Stimulated activated CD4-positive, alpha-beta T cell treated with anti-CD3 and anti-CD28 coated beads, Interleukin-2, amount 100 ng/mL, for 24 hours (primary cell): ENCODE data around the gene RPL18A.
"Not testable (repeated sequence)": the region's sequence is repeated elsewhere in the genome, so short reads cannot be mapped to it uniquely, and the experiment has no call there.

ENCODE experiments used
- DNase-seq, 2 donors: peaks; one replicate each; pipeline ENCODE4 v3.0.0-alpha.2; 2020

The RPL18A gene

DNA sequence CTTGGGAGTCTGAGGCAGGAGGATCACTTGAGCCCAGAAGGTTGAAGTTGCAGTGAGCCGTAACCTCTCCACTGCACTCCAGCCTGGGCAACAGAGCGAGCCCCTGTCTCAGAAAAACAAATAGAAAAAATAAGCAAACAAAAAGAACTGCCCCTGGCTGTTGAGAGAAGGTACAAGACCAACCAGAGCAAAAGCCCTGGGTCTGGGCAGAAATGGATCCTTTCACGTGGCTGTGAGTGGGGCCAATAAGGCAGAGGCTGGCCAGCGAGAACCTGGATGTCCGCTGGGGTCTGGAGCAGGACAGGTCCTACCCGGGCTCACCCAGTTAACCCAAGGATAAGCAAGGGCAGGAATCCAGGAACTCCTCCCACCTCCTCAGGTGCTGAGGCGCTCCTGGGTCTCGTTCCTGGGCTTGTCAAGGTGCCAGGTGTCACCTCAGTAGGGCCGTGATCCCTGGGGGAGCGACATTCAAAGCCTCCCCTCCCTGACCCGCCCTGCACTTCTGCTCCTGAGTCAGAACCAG, 7.3 kb downstream of the RPL18A start:
- no peak for DNase-seq

DNA sequence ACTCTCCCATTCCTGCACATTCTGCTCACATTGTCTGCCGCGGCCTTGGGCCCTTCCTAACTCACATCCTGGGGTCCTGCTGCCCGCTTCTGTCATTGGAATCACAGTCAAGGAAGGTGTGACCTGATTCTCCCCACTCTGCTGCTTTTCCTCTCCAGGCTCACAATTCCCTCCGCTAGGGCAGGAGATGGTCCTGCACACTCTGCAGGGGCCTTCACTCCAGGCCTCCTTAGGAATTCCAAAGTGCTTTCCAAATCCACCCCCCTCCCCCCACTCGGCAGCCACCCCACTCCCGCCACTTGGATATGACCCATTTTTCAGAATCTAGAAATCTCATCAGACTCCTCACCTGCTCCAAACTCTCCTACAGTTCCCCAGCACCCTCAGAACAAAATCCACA, 9.0 kb downstream of the RPL18A start:
- DNase-seq = no peak

DNA sequence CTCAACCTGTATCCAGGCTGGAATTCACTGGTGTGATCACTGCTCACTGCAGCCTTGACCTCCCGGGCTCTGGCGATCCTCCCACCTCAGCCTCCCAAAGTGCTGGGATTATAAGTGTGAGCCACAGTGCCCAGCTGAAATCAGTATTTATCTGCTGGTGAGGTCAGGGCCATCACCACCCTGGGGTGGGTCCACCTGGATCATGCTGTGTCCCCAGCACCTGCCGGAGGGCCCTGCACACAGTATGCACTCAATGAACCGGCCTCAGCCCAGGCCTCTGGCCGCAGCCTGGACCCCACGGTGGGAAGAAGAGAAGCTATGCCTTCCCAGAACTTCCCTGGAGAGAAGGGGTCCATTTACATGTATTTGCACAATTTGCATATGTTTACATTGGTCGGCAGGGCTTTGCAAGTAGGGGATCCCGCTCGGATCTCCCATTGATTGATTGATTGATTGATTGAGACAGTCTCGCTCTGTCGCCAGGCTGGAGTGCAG, 9.5 kb downstream of the RPL18A start:
- DNase-seq = no peak

DNA sequence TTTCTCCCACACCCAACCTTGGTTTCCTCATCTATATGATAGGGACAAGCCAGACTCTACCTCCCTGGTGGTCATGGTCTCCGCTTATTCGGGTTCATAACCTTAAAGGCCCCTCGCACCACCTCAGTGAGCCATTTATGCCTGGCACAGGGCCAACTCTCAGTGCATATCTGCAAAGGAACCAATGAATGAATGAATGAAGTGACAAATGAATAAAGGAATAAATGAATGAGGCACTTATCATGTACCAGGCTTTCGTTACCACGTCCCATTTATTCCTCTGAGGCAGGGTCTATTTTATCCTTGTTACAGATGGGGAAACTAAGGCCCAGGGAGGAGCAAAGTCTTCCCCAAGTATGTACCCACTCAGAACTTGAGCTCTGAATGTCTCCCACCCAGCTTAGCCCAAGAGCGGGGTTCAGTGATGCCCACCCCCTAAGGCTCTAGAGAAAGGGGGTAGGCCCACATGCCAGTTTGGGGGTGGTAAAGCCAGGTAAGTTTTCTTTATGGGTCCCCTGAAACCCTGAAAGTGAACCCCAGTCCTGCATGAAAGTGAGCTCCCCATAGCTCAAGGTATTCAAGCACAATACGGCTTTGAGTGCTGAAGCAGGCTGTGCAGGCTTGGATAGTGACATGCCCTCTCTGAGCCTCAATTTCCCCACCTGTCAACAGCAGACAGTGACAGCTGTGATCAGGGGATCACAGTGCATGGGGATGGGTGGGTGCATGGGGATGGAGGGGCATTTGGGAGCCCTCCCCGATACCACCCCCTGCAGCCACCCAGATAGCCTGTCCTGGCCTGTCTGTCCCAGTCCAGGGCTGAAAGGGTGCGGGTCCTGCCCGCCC, 11.5 kb downstream of the RPL18A start:
- no peak for DNase-seq

DNA sequence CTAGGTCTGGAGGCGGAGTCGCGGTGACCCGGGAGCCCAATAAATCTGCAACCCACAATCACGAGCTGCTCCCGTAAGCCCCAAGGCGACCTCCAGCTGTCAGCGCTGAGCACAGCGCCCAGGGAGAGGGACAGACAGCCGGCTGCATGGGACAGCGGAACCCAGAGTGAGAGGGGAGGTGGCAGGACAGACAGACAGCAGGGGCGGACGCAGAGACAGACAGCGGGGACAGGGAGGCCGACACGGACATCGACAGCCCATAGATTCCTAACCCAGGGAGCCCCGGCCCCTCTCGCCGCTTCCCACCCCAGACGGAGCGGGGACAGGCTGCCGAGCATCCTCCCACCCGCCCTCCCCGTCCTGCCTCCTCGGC, 12.2 kb downstream of the RPL18A start, which contains the start of gene SLC5A5:
TSS of gene SLC5A5 (plus strand) at position 68 of the 373 bp plus-strand sequence. CDS start 375 bp downstream, outside the sequence.
- DNase-seq = peak in 1 of 2 donors; percentile 42

DNA sequence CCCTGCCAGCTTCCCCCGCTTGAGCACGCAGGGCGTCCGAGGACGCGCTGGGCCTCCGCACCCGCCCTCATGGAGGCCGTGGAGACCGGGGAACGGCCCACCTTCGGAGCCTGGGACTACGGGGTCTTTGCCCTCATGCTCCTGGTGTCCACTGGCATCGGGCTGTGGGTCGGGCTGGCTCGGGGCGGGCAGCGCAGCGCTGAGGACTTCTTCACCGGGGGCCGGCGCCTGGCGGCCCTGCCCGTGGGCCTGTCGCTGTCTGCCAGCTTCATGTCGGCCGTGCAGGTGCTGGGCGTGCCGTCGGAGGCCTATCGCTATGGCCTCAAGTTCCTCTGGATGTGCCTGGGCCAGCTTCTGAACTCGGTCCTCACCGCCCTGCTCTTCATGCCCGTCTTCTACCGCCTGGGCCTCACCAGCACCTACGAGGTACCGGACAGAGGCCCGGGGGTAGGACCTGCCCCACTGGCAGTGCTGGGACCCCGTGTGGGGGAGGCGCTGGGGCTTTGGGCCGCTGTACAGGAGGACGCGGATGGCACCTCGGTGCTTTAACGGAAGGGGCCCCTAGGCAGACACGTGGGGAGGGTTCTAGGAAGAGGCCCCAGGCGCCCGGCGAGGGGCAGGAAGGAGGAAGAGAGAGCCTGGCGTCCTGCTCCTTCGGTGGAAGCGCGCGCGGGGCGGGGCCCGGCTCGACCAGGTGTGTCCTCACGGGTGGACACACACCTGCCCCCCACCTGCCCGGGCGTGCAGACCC, 12.7 kb downstream of the RPL18A start:
- DNase-seq = peak; percentile 64 to 70

DNA sequence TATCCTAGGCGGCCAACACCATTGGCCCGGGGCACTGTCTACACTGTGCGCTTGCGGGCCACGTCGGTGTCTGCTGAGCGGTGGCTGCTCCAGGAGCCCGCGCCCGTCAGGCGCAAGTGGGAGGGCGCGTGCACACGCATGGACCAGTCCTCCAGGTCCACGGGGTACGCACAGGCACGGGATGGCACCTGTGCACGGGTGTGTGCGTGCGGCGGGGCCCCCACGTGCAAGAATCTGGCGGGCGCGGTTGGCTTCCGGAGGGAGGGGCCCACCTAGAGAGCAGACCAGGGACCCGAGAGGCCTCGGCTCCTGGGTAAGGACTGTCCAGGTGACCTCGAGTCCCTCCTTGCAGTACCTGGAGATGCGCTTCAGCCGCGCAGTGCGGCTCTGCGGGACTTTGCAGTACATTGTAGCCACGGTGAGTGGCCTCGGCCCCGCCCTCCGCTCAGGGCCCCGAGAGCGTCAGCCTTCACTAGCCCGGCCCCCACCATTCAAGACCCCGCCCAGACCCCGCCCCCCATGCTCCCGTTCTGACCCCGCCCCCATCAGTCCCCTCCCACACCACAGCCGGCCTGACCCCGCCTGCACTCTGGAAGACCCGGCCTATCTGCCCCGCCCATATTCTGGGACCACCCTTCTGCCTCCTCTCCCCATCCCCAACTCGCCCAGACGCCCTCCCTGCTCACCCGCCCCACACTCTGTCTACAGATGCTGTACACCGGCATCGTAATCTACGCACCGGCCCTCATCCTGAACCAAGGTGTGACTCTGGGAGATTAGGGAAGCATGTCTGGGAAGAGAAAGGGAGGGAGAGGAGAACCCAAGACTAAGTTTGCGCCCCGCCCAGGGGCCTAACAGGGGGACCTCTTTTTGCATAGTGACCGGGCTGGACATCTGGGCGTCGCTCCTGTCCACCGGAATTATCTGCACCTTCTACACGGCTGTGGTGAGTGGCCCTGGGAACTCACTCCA, 14.4 kb downstream of the RPL18A start:
- DNase-seq = peak; percentile 75 to 79

DNA sequence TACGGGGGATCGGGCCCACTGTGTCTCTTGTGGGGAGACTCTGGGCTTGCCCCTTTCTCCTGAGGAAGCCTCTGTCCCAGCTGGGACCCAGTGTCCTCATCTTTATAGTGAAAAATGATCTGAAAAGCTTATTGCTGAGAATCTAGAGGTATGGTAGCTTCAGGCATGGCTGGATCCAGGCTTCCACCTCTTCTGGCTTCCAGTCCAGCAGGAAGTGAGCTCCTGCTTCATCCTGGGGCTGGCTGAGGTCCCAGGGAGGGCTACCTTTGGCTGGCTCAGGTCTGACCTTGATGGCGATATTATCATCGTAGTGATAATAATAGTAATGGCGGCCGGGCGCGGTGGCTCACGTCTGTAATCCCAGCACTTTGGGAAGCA, 15.0 kb downstream of the RPL18A start:
- no peak for DNase-seq

DNA sequence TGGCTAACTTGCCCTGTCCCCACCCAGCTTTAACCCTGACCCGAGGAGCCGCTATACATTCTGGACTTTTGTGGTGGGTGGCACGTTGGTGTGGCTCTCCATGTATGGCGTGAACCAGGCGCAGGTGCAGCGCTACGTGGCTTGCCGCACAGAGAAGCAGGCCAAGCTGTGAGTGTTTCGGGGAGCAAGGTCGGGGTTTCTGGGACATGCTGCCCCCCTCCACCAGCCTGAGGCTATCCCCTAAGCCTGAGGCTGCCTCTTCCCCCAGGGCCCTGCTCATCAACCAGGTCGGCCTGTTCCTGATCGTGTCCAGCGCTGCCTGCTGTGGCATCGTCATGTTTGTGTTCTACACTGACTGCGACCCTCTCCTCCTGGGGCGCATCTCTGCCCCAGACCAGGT, 18.0 kb downstream of the RPL18A start:
- DNase-seq = no peak

DNA sequence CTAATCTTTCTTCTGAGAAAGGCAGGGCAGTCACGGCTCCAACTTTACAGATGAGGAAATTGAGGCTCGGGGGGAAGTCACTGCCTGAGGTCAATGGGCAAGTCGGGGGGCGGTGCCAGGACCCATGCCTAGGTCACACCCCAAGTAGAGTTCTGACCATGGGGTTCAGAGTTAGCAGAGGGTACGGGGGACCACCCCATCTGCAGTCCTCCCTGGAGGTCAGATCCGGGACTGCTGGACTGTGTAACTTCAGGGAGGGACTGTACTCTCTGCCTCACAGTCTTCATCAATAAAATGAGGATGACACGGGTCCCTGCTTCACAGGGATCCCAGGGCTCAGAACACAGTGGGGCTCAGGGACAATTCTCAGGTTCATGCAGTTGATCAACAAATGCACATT, 19.8 kb downstream of the RPL18A start:
- DNase-seq = no peak

DNA sequence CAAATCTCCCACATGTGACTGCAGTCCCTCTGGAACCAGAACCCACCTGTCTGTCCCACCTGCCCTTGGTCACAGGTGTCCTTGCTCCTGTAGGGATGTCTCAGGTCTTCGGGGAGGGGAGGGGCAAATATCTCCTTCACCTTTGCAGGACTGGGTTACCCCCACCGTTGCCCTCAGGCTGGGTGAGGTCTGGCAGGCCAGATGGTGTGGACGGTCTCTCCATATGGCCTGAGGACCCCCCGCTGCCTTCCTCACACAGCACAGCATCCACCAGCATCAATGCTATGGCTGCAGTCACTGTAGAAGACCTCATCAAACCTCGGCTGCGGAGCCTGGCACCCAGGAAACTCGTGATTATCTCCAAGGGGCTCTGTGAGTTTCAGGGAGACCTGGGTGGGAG, 22.0 kb downstream of the RPL18A start:
- DNase-seq = no peak

DNA sequence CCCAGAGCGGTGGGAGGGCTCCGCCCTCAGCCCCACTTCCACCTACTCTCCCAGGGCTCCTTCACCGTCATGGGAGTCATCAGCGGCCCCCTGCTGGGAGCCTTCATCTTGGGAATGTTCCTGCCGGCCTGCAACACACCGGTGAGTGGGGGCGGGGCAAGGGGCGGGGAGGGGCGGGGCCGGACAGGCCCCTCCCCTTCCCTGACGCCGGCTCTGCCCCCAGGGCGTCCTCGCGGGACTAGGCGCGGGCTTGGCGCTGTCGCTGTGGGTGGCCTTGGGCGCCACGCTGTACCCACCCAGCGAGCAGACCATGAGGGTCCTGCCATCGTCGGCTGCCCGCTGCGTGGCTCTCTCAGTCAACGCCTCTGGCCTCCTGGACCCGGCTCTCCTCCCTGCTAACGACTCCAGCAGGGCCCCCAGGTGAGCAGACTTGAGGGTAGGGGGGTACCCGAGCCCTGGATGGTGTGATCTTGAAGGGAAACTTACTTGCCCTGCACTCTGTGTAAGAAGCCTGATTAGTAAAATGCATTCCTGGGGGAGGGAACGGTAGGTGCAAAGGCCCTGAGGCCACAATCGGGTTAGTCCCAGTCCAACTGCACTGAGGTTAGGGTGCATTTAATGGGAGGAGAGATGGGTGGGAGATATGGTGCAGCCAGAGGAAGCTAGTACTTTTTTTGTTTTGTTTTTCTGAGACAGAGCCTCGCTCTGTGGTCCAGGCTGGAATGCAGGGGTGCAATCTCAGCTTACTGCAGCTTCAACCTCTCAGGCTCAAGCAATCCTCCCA, 24.1 kb downstream of the RPL18A start:
- DNase-seq = no peak

DNA sequence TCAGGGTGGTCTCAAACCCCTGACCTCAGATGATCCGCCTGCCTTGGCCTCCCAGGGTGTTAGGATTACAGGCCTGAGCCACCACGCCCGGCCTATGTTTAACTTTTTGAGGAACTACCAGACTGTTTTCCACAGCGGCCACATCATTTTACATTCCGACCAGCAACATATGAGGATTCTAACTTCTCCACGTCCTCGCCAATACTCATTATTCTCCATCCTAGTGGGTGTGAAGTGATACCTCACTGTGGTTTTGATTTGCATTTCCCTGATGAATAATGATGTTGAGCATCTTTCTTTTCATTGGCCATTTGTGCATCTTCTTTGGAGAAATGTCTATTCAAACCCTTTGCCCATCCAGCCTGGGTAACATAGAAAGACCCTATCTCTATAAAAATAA, 26.8 kb downstream of the RPL18A start:
- DNase-seq = no peak

DNA sequence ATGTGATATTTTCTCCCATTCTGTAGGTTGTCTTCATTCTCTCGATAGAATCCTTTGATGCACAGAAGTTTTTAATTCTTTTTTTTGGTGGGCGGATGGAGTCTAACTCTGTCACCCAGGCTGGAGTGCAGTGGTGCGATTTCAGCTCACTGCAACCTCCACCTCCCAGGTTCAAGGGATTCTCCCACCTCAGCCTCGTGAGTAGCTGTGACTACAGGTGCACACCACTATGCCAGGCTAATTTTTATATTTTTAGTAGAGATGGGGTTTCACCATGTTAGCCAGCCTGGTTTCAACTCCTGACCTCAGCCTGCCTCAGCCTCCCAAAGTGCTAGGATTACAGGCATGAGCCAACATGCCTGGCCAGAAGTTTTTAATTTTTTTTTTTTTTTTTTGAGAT, 27.5 kb downstream of the RPL18A start:
- not testable (repeated sequence) for DNase-seq

DNA sequence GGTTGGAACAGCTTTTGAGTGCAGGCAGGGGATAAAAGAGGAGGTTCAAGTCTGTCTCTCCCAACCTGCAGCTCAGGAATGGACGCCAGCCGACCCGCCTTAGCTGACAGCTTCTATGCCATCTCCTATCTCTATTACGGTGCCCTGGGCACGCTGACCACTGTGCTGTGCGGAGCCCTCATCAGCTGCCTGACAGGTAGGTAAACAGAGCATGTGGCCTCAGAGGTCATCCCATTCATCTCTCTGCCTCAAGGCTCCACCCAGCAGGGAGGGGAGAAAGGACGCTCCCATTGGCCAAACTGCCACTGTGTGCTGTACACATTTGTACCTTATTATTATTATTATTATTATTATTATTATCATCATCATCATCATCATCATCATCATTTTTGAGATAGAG, 28.6 kb downstream of the RPL18A start:
- DNase-seq = no peak

DNA sequence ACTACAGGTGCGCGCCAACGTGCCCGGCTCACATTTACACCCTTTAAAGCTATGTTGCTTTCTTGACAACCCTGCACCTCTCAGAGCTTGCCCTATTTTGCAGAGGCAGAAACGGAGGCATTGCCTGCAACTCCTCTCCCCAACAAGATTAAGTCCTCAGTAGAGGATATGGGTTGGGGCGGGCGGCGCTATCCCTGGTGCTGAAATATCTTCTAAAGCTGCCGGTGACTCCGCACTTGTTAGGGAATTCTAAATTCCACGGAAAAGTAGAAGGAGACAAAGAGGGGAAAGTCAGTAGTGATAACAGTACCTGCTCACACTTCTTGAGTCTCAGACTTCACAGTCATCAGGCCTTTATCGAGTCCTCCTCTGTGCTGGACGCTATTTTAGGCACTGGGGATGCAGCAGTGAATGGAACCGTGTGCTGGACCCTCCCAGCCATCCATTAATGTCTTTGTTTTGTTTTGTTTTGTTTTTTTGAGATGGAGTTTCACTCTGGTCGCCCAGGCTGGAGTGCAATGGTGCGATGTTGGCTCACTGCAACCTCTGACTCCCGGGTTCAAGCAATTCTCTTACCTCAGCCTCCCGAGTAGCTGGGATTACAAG, 30.0 kb downstream of the RPL18A start:
- no peak for DNase-seq

DNA sequence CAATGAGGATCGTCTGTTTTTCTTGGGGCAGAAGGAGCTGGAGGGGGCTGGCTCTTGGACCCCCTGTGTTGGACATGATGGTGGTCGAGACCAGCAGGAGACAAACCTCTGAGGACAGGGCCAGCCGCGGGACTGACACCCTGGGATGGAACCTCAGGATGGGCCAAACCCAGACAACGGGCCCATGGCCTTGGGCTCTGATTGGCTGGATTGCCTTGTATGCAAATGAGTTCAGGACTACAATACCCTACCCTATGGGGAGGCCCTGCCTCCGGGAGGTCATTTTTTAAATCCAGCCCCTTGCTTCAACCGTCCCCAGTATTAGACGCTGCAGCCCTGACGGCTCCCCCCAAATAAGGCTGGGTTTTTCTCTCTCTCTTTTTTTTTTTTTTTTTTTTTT, 34.1 kb downstream of the RPL18A start:
- no peak for DNase-seq

DNA sequence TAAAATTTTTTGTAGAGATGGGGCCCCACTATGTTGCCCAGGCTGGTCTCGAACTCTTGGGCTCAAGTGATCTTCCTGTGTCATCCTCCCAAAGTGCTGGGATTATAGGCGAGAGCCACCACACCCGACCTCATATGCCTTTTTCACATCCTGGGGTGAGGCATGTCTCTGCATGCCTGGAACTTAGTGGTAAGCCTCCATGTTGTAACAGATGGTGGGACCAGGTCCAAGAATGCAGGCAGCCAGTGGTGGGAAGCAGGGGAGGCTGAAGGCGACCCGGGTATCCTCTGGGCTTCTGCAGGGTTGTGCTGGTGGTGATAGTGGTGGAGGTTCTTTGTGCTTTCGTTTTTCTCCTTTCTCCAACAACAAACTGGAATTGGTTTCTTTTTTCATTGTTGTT, 43.0 kb downstream of the RPL18A start:
- no peak for DNase-seq

DNA sequence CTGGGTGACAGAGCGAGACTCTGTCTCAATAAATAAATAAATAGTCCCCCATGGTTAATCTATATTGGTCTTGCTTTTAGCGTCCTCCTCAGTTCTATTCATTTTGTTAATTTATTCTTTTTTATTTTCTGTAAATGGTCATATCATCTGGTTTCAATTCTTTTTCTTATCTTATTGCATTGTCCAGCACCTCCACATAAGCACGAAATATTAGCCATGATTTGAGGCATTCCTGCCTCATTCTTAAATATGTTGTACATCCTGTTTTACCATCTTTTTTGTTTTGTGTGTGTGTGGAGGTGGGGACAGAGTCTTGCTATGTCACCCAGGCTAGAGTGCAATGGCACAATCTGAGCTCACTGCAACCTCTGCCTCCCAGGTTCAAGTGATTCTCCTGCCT, 48.5 kb downstream of the RPL18A start:
- DNase-seq = no peak

DNA sequence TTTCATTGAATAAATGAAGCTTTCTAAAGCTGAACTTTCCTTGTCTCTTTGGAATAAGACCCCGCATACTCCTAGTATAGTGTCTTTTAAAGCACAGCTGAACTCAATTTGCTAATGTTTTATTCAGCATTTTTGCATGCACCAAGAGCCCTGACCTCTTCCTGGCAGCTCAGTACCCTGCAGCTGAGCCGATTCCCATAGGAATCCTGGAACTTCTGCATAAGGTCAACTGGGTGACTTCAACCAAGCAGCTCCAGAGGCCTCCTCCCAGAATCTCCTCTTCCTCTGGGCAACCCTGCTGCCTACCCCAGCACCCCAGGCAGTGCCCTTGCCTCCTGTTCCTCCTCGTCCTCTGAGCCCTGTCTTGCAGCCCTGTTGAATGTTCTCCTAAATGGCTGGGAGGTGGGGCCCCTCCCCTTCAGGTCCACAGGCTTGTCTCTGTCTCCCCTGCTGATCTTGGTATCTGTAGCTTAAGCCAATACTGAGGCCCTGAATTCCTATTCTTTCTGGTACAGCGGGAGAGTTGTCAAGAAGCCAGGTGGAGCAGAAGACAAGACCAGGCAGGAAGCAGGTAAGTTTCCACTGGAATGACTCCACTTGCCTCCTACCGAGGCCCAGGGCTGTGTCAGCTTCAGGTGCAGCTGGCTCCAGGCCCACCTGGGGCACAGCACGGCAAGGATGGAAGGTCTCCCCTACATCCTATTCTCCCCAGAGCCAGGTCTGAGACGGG, 49.5 kb downstream of the RPL18A start:
- DNase-seq = no peak
